Trophoblast cell (in vitro differentiated cells and primary cell): Measurements from ENCODE around the gene DLK1.
A peak's percentile ranks its signal among the peaks of the same experiment; 100 is the strongest.

Source experiments
- DNase-seq, 2 donors: peaks; one replicate each; pipeline ENCODE4 v3.0.0-alpha.2; 2016
- H2AFZ ChIP-seq: 2 replicates; pipeline ENCODE4 v1.6.1; 2013; ENCODE audit warnings: low read length, moderate library complexity, mild to moderate bottlenecking; ENCODE audit not compliant: insufficient read depth, poor library complexity
- H2AK5ac ChIP-seq: 2 replicates; pipeline ENCODE4 v1.6.1; 2013; ENCODE audit warnings: mild to moderate bottlenecking, low read length
- H2BK120ac ChIP-seq: 2 replicates; pipeline ENCODE4 v1.6.1; 2013; ENCODE audit warnings: low read length, mild to moderate bottlenecking, moderate library complexity; ENCODE audit not compliant: insufficient read depth, poor library complexity
- H2BK12ac ChIP-seq: 2 replicates; pipeline ENCODE4 v1.6.1; 2013; ENCODE audit warnings: mild to moderate bottlenecking, low read length, moderate library complexity
- H2BK5ac ChIP-seq: 2 replicates; pipeline ENCODE4 v1.6.1; 2013; ENCODE audit warnings: low read length, low read depth, moderate library complexity, mild to moderate bottlenecking; ENCODE audit not compliant: poor library complexity
- H3K14ac ChIP-seq: 2 replicates; pipeline ENCODE4 v1.6.1; 2013; ENCODE audit warnings: mild to moderate bottlenecking, low read length
- H3K18ac ChIP-seq: 2 replicates; pipeline ENCODE4 v1.6.1; 2013; ENCODE audit warnings: mild to moderate bottlenecking, low read length
- H3K23ac ChIP-seq: 2 replicates; pipeline ENCODE4 v1.6.1; 2013; ENCODE audit warnings: low read length
- H3K27ac ChIP-seq: 2 replicates; pipeline ENCODE4 v1.5.1; 2013; ENCODE audit warnings: low read depth, mild to moderate bottlenecking, inconsistent platforms, low read length, moderate library complexity
- H3K27me3 ChIP-seq: 2 replicates; pipeline ENCODE4 v1.6.1; 2013; ENCODE audit warnings: inconsistent platforms, mild to moderate bottlenecking, low read length, moderate library complexity; ENCODE audit not compliant: insufficient read depth
- H3K36me3 ChIP-seq, 2 experiments: 1 replicate in 1 of 2; 2 replicates in 1 of 2; pipeline ENCODE4 v1.6.1; 2013; ENCODE audit warnings: low read length in 2 of 2, mild to moderate bottlenecking in 2 of 2, moderate library complexity in 1 of 2; ENCODE audit not compliant: insufficient read depth in 2 of 2, control insufficient read depth in 1 of 2
- H3K4ac ChIP-seq: 2 replicates; pipeline ENCODE4 v1.6.1; 2013; ENCODE audit warnings: low read depth, mild to moderate bottlenecking, low read length, moderate library complexity
- H3K4me1 ChIP-seq, 2 experiments: 1 replicate in 1 of 2; 2 replicates in 1 of 2; pipeline ENCODE4 v1.6.1; 2013; ENCODE audit warnings: low read length in 2 of 2, mild to moderate bottlenecking in 2 of 2, moderate library complexity in 1 of 2; ENCODE audit not compliant: insufficient read depth in 2 of 2, control insufficient read depth in 1 of 2
- H3K4me2 ChIP-seq: 2 replicates; pipeline ENCODE4 v1.6.1; 2013; ENCODE audit warnings: inconsistent platforms, mild to moderate bottlenecking, low read length, moderate library complexity
- H3K4me3 ChIP-seq: 2 replicates; pipeline ENCODE4 v1.5.1; 2013; ENCODE audit warnings: mild to moderate bottlenecking, low read depth, low read length, inconsistent platforms
- H3K79me1 ChIP-seq: one replicate; pipeline ENCODE4 v1.6.1; 2013; ENCODE audit warnings: low read length
- H3K79me2 ChIP-seq: 2 replicates; pipeline ENCODE4 v1.6.1; 2013; ENCODE audit warnings: low read length, mild to moderate bottlenecking; ENCODE audit not compliant: control insufficient read depth, insufficient read depth, poor library complexity
- H3K9ac ChIP-seq: 2 replicates; pipeline ENCODE4 v1.6.1; 2013; ENCODE audit warnings: mild to moderate bottlenecking, low read length
- H3K9me3 ChIP-seq: 2 replicates; pipeline ENCODE4 v1.6.1; 2013; ENCODE audit warnings: low read depth, mild to moderate bottlenecking, control low read depth, inconsistent platforms, low read length; ENCODE audit not compliant: insufficient read depth
- H4K12ac ChIP-seq: 2 replicates; pipeline ENCODE4 v1.6.1; 2013; ENCODE audit warnings: low read depth, mild to moderate bottlenecking, low read length, moderate library complexity
- H4K8ac ChIP-seq: 2 replicates; pipeline ENCODE4 v1.6.1; 2013; ENCODE audit warnings: low read depth, mild to moderate bottlenecking, low read length, moderate library complexity
- H4K91ac ChIP-seq: one replicate; pipeline ENCODE4 v1.6.1; 2013; ENCODE audit warnings: low read depth, mild to moderate bottlenecking, low read length, moderate library complexity
- WGBS: extraction: QIAGEN DNeasy Blood & Tissue Kit; methylation state at CpG from one replicate; pipeline ENCODE4 v1.1.7; 2013; ENCODE audit warnings: missing lambda C conversion rate; ENCODE audit not compliant: insufficient read length, insufficient coverage; ENCODE audit errors: extremely low coverage; 5-methylcytosine and 5-hydroxymethylcytosine counted together

Gene DLK1

DNA sequence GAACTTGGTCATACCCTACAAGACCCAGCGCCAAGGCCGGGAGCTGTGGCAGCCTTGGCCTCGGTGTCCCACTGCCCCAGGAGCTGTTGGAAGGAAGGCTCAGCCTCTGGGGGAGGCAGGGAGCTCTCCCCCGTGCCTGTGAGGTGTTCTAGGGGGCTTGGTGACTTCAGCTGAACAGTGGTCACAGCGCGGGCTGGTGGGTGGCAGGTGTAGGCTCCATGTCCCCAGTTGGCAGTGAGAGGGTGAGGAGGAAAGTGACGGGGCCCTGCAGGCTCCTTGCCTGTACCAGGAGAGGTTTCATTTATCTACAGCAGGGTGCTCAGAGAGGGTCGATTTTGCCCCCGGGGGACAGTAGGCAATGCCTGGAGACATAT, 47.5 kb downstream of the DLK1 start:
- H3K4me3 ChIP-seq: peak overlapping the region; percentile 43
- no peaks in the 10 kb centered on the region for H3K27me3 ChIP-seq
- H2BK120ac ChIP-seq: no peak overlapping the region
- H3K23ac ChIP-seq: no peak overlapping the region
- peaks cover 5% of the 10 kb centered on the region for H3K9me3 ChIP-seq
- no peak overlapping the region for H2BK5ac ChIP-seq
- H2BK12ac ChIP-seq: no peak overlapping the region
- DNase-seq: no peak
- no peak overlapping the region for H3K14ac ChIP-seq
- H3K79me2 ChIP-seq: no peaks in the 10 kb centered on the region
- no peaks in the 10 kb centered on the region for H3K36me3 ChIP-seq
- H4K91ac ChIP-seq: no peak overlapping the region
- no peak overlapping the region for H3K27ac ChIP-seq
- WGBS: no CpG with 5 or more reads among the region's 9 CpGs
- H3K9ac ChIP-seq: no peak overlapping the region
- H3K4ac ChIP-seq: no peak overlapping the region
- H3K4me1 ChIP-seq: peaks cover 0 to 3% of the 10 kb centered on the region in 2 experiments
- no peaks in the 10 kb centered on the region for H3K79me1 ChIP-seq
- no peak overlapping the region for H4K12ac ChIP-seq
- H3K4me2 ChIP-seq: no peak overlapping the region
- H4K8ac ChIP-seq: no peak overlapping the region
- H2AFZ ChIP-seq: no peak overlapping the region
- H2AK5ac ChIP-seq: no peak overlapping the region
- H3K18ac ChIP-seq: no peak overlapping the region

GRCh38 chr14:100775351-100775830, 48.7 kb downstream of the DLK1 start:
- H4K12ac ChIP-seq: no peak overlapping the region
- H3K4ac ChIP-seq: no peak overlapping the region
- no peaks in the 10 kb centered on the region for H3K79me2 ChIP-seq
- no peak overlapping the region for H2BK120ac ChIP-seq
- no peak overlapping the region for H4K8ac ChIP-seq
- peaks cover 0 to 3% of the 10 kb centered on the region in 2 experiments for H3K4me1 ChIP-seq
- no peak overlapping the region for H2AK5ac ChIP-seq
- no peak overlapping the region for H3K4me2 ChIP-seq
- H4K91ac ChIP-seq: no peak overlapping the region
- no CpG with 5 or more reads among the region's 8 CpGs for WGBS
- H3K27ac ChIP-seq: no peak overlapping the region
- H3K79me1 ChIP-seq: no peaks in the 10 kb centered on the region
- no peak overlapping the region for H2BK12ac ChIP-seq
- peaks cover 6% of the 10 kb centered on the region for H3K9me3 ChIP-seq
- H3K9ac ChIP-seq: no peak overlapping the region
- no peaks in the 10 kb centered on the region for H3K36me3 ChIP-seq
- no peak overlapping the region for H3K18ac ChIP-seq
- H3K14ac ChIP-seq: no peak overlapping the region
- H2BK5ac ChIP-seq: no peak overlapping the region
- no peak for DNase-seq
- H3K27me3 ChIP-seq: no peaks in the 10 kb centered on the region
- no peak overlapping the region for H3K4me3 ChIP-seq
- H3K23ac ChIP-seq: no peak overlapping the region
- no peak overlapping the region for H2AFZ ChIP-seq

GRCh38 chr14:100775831-100776591, 49.3 kb downstream of the DLK1 start:
- H3K18ac ChIP-seq: no peak overlapping the region
- H3K4me1 ChIP-seq: peaks cover 0 to 3% of the 10 kb centered on the region in 2 experiments
- no peak overlapping the region for H4K12ac ChIP-seq
- peaks cover 3% of the 10 kb centered on the region for H3K9me3 ChIP-seq
- H3K4me3 ChIP-seq: no peak overlapping the region
- WGBS: no CpG with 5 or more reads among the region's 20 CpGs
- no peak overlapping the region for H4K8ac ChIP-seq
- H3K23ac ChIP-seq: no peak overlapping the region
- H2BK120ac ChIP-seq: no peak overlapping the region
- H3K9ac ChIP-seq: no peak overlapping the region
- no peak overlapping the region for H2AFZ ChIP-seq
- H3K4ac ChIP-seq: no peak overlapping the region
- no peaks in the 10 kb centered on the region for H3K79me2 ChIP-seq
- no peak overlapping the region for H2BK12ac ChIP-seq
- no peak overlapping the region for H4K91ac ChIP-seq
- no peak overlapping the region for H2AK5ac ChIP-seq
- no peak overlapping the region for H3K4me2 ChIP-seq
- no peaks in the 10 kb centered on the region for H3K36me3 ChIP-seq
- H3K14ac ChIP-seq: no peak overlapping the region
- no peaks in the 10 kb centered on the region for H3K27me3 ChIP-seq
- no peak for DNase-seq
- H3K27ac ChIP-seq: no peak overlapping the region
- H2BK5ac ChIP-seq: no peak overlapping the region
- no peaks in the 10 kb centered on the region for H3K79me1 ChIP-seq

DNA sequence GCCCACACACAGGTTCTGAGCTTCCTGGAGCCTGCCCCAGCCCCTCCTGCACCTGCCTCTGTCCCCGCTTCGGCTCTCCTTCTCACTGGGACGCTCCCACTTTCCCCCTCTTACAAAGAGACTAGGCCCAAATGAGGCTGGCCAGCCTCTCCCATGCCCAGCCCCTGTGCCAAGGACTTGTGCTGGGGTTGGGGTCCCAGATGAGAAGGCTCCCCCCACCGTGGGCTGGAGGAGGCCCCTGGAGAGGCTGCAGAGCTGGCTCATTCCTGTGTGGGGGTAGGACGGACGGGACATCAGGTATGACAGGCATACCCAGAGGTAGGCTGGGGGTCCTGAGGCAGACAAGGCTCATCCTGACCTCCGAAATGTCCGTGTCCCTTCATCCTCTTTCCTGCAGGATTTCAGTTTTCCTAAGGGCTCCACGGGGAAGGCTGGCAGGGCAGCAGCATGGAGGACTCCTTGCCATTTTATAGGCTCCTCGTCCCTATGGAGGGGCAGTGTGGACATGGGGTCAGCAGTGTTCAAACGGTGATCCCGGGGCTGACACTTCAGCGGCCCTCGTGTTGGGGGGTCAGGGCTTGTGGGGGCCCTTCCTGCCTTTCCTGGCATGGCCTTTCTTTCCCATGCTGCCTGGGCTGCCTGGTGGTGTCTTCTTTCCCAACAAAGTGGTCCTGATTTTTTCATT, 50.1 kb downstream of the DLK1 start:
- no peak overlapping the region for H4K8ac ChIP-seq
- no peaks in the 10 kb centered on the region for H3K79me2 ChIP-seq
- no peak overlapping the region for H2AK5ac ChIP-seq
- no peak overlapping the region for H4K91ac ChIP-seq
- no peaks in the 10 kb centered on the region for H3K79me1 ChIP-seq
- no peaks in the 10 kb centered on the region for H3K27me3 ChIP-seq
- H2AFZ ChIP-seq: no peak overlapping the region
- H3K27ac ChIP-seq: no peak overlapping the region
- no peak overlapping the region for H3K4me3 ChIP-seq
- H4K12ac ChIP-seq: no peak overlapping the region
- no peak overlapping the region for H2BK12ac ChIP-seq
- H3K9me3 ChIP-seq: peaks cover 2% of the 10 kb centered on the region
- no peak overlapping the region for H2BK5ac ChIP-seq
- no peak overlapping the region for H3K9ac ChIP-seq
- WGBS: no CpG with 5 or more reads among the region's 14 CpGs
- no peak overlapping the region for H3K18ac ChIP-seq
- H3K14ac ChIP-seq: no peak overlapping the region
- H2BK120ac ChIP-seq: no peak overlapping the region
- DNase-seq: no peak
- no peaks in the 10 kb centered on the region for H3K36me3 ChIP-seq
- H3K4me1 ChIP-seq: peaks cover 0 to 3% of the 10 kb centered on the region in 2 experiments
- H3K4me2 ChIP-seq: no peak overlapping the region
- no peak overlapping the region for H3K4ac ChIP-seq
- no peak overlapping the region for H3K23ac ChIP-seq
